OCI-LY3 (cell line): ENCODE data around the gene TMEM240.
"Not testable (repeated sequence)": the region's sequence is repeated elsewhere in the genome, so short reads cannot be mapped to it uniquely, and the experiment has no call there.

ENCODE experiments used
- H2AFZ ChIP-seq: fragments of 200-600, 300-600 bp; shearing (Covaris generic); 2 replicates; pipeline ENCODE4 v1.6.0; 2014; ENCODE audit warnings: antibody characterized with exemption, low read depth, low read length
- H3K27ac ChIP-seq: fragments of 200-600, 300-600 bp; sonication (generic); 2 replicates; pipeline ENCODE4 v1.5.1; 2014; ENCODE audit warnings: mild to moderate bottlenecking, low read length, moderate library complexity, mixed read lengths
- H3K27me3 ChIP-seq: fragments of 200-600, 300-600 bp; sonication (generic); 2 replicates; pipeline ENCODE4 v1.6.1; 2014; ENCODE audit warnings: low read depth, low read length, mixed read lengths
- H3K36me3 ChIP-seq: fragments of 200-600, 300-600 bp; sonication (generic); replicated peaks from 2 replicates; pipeline ENCODE3; 2014; ENCODE audit warnings: low read depth, low read length, mixed read lengths
- H3K4me1 ChIP-seq: fragments of 300-600, 200-600 bp; sonication (generic); 2 replicates; pipeline ENCODE4 v1.6.1; 2014; ENCODE audit warnings: low read length, mixed read lengths
- H3K4me2 ChIP-seq: fragments of 200-600, 300-600 bp; sonication (generic); 2 replicates; pipeline ENCODE4 v1.6.1; 2014; ENCODE audit warnings: low read length, mixed read lengths
- H3K4me3 ChIP-seq: fragments of 300-600, 200-600 bp; sonication (generic); 2 replicates; pipeline ENCODE4 v1.5.1; 2014; ENCODE audit warnings: antibody characterized with exemption, mild to moderate bottlenecking, low read length, moderate library complexity
- H3K79me2 ChIP-seq: fragments of 300-600, 200-600 bp; shearing (Covaris generic); 2 replicates; pipeline ENCODE4 v1.6.1; 2014; ENCODE audit warnings: mild to moderate bottlenecking, low read length, mixed read lengths
- H3K9ac ChIP-seq: fragments of 300-600, 200-600 bp; shearing (Covaris generic); 2 replicates; pipeline ENCODE4 v1.6.0; 2014; ENCODE audit warnings: mild to moderate bottlenecking, low read length, moderate library complexity
- H3K9me3 ChIP-seq: fragments of 200-600, 300-600 bp; shearing (Covaris generic); 2 replicates; pipeline ENCODE4 v1.6.1; 2014; ENCODE audit warnings: low read length, mixed read lengths; ENCODE audit not compliant: insufficient read depth
- H4K20me1 ChIP-seq: fragments of 200-600, 300-600 bp; sonication (generic); 2 replicates; pipeline ENCODE4 v1.6.1; 2016; ENCODE audit warnings: low read length, mixed read lengths; ENCODE audit not compliant: insufficient read depth
- CTCF ChIP-seq: fragments of 200-600, 300-600 bp; sonication (generic); IDR thresholded peaks from 2 replicates; pipeline ENCODE4 v1.5.1; 2014; ENCODE audit warnings: antibody characterized with exemption, low read length, low read depth
- EZH2phosphoT487 ChIP-seq: fragments of 200-600 bp; shearing (Covaris generic); IDR thresholded peaks from 2 replicates; pipeline ENCODE4 v1.6.1; 2018; ENCODE audit warnings: antibody characterized with exemption, mixed run types, low read depth

TMEM240 gene

DNA sequence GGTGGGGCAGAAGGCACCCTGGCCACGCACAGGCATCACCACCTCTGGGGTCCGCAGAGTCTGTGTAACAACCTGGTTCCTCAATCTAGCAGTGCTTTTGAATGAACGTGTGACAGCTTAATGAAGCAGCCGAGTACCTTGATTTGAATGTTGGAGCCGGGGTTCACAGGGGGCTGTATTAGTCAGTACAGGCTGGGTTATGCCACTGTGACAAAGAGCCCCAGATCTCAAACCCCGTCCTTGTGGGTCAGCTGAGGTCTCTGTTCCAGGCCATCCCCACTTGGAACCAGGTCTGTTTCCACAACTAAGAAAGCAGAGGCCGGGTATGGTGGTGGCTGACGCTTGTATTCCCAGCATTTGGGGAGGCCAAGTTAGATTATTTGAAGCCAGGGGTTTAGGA, 10.5 kb downstream of the TMEM240 start:
- Histone ChIP-seq H3K4me3 (no peak overlapping the region), H3K4me2 (no peak overlapping the region), H3K27ac (no peak overlapping the region), H4K20me1 (no peaks in the 10 kb centered on the region), H3K79me2 (no peaks in the 10 kb centered on the region), H3K27me3 (no peaks in the 10 kb centered on the region), H2AFZ (no peak overlapping the region), H3K9me3 (no peaks in the 10 kb centered on the region), H3K36me3 (peaks cover 14% of the 10 kb centered on the region), H3K4me1 (no peaks in the 10 kb centered on the region), H3K9ac (no peak overlapping the region)
- no peak for TF ChIP-seq CTCF
- TF ChIP-seq EZH2phosphoT487 = no peak

DNA sequence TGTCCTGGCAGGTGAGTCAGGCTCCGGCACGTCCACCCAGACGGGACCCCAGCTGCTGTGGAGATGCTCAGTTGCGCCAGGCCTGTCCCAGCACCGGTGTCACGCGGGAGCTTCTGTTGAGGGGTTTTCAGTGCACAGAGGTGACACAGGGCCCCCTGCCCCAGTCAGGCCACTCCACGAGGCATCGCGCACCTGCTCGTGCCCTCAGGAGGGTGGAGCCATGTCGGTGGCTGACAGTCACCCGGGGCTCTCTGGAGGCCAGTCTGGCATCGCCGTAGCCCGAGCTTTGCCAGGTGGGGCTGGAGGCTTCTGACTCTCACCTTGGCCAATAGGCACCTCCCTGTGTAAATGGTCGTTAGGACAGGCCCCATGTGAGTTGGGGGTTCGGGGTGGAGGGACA, 11.1 kb downstream of the TMEM240 start:
- TF ChIP-seq CTCF (no peak), EZH2phosphoT487 (no peak)
- Histone ChIP-seq H3K4me3 (no peak overlapping the region), H3K36me3 (peaks cover 14% of the 10 kb centered on the region), H3K79me2 (no peaks in the 10 kb centered on the region), H2AFZ (no peak overlapping the region), H3K4me1 (no peaks in the 10 kb centered on the region), H3K9me3 (no peaks in the 10 kb centered on the region), H3K27ac (no peak overlapping the region), H3K27me3 (no peaks in the 10 kb centered on the region), H3K4me2 (no peak overlapping the region), H3K9ac (no peak overlapping the region), H4K20me1 (no peaks in the 10 kb centered on the region)

DNA sequence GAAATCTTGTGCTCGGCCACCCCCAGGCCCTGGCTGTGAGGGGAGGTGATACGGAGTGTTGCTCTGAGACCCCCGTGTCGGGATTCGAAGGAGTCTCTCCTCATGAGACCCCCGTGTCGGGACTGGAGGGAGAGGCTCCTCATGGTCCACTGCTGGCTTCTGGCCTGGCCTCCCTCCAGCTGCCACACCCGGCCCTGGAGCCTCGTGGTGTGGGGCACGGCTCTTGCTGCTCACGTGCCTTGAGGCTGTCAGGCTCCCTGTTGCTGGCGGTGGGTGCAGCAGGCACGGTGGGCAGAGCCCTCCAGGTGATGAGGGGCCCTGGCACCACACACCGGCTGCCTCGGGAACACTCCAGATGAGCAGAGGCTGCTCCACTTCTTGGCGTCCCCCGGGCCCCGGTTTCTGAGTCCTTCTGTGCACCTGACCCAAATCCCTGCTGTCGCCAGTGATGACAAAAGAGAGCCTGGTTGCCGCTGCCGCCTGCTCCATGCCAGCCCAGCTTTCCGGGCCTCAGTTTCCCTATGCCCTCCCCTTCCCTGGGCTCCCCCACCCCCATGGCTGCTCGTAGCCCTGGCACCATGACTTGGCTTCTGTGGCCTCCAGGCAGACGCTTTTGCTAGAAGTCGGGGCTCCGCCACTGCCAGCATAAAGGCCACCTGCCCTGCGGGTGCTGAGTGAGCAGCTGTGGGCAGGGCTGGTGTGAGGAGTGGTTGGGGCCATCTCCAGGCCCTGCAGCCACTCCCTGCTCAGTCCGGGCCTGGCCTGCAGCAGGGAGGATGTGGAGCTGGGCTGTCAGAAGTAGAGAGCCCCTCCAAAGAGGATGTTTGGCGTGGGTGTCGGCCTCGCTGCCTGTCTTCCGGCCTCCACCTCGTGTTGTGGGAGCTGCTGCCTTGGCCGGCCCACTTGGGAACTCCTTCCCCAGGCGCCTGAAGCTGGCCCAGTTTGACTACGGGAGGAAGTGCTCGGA, 11.8 kb downstream of the TMEM240 start:
- Histone ChIP-seq H3K4me1 (no peaks in the 10 kb centered on the region), H3K9ac (no peak overlapping the region), H2AFZ (no peak overlapping the region), H3K79me2 (no peaks in the 10 kb centered on the region), H3K36me3 (peaks cover 14% of the 10 kb centered on the region), H3K9me3 (no peaks in the 10 kb centered on the region), H3K4me2 (no peak overlapping the region), H3K4me3 (no peak overlapping the region), H3K27me3 (no peaks in the 10 kb centered on the region), H4K20me1 (no peaks in the 10 kb centered on the region), H3K27ac (no peak overlapping the region)
- no peak for TF ChIP-seq EZH2phosphoT487
- TF ChIP-seq CTCF = no peak

GRCh38 chr1:1527092-1527816, 13.2 kb downstream of the TMEM240 start:
- H3K9ac ChIP-seq = no peak overlapping the region
- H3K36me3 ChIP-seq = peaks cover 14% of the 10 kb centered on the region
- H2AFZ ChIP-seq = no peak overlapping the region
- TF ChIP-seq EZH2phosphoT487 (no peak), CTCF (no peak)
- H3K4me3 ChIP-seq = no peak overlapping the region
- H3K27me3 ChIP-seq = no peaks in the 10 kb centered on the region
- no peaks in the 10 kb centered on the region for H3K4me1 ChIP-seq
- H4K20me1 ChIP-seq = no peaks in the 10 kb centered on the region
- no peaks in the 10 kb centered on the region for H3K79me2 ChIP-seq
- no peaks in the 10 kb centered on the region for H3K9me3 ChIP-seq
- H3K4me2 ChIP-seq = no peak overlapping the region
- H3K27ac ChIP-seq = no peak overlapping the region

GRCh38 chr1:1526476-1526875, 13.9 kb downstream of the TMEM240 start:
- H3K9me3 ChIP-seq, H3K4me3 ChIP-seq, H4K20me1 ChIP-seq, H2AFZ ChIP-seq, H3K27ac ChIP-seq, H3K4me1 ChIP-seq, H3K9ac ChIP-seq, H3K27me3 ChIP-seq, H3K79me2 ChIP-seq, H3K4me2 ChIP-seq: not testable (repeated sequence)
- H3K36me3 ChIP-seq = peaks cover 11% of the 10 kb centered on the region
